ENCODE measurements around the gene GMDS.

GMDS gene

GRCh38 chr6:1910621-1911407 is 334.6 kb downstream of the GMDS start:
- Histone ChIP-seq H3K27ac (ENCODE audit: low read depth in 2 of 2, low read length in 2 of 2) (no peak overlapping the region), H3K4me1 (ENCODE audit: control insufficient read depth in 2 of 2, insufficient read depth in 2 of 2, low read length in 2 of 2) (no peaks in the 10 kb centered on the region), H3K9ac (ENCODE audit: low read depth in 1 of 2, low read length in 2 of 2) (no peak overlapping the region), H3K4me3 (ENCODE audit: low read length in 2 of 2) (no peak overlapping the region), H3K9me3 (ENCODE audit: control insufficient read depth in 2 of 2, low read length in 2 of 2) (no peaks in the 10 kb centered on the region), H3K36me3 (ENCODE audit: control insufficient read depth in 2 of 2, insufficient read depth in 2 of 2, low read length in 2 of 2) (peaks cover 4 to 9% of the 10 kb centered on the region in 2 donors), H3K27me3 (ENCODE audit: control insufficient read depth in 2 of 2, insufficient read depth in 2 of 2, low read length in 2 of 2) (no peaks in the 10 kb centered on the region)

GRCh38 chr6:1908784-1909183 is 336.6 kb downstream of the GMDS start:
- H3K36me3 ChIP-seq (ENCODE audit: control insufficient read depth in 2 of 2, insufficient read depth in 2 of 2, low read length in 2 of 2), result peaks cover 0 to 5% of the 10 kb centered on the region in 2 donors
- no peaks in the 10 kb centered on the region for H3K9me3 ChIP-seq (ENCODE audit: control insufficient read depth in 2 of 2, low read length in 2 of 2)
- H3K27me3 ChIP-seq (ENCODE audit: control insufficient read depth in 2 of 2, insufficient read depth in 2 of 2, low read length in 2 of 2), result no peaks in the 10 kb centered on the region
- H3K4me3 ChIP-seq (ENCODE audit: low read length in 2 of 2), result no peak overlapping the region
- H3K4me1 ChIP-seq (ENCODE audit: control insufficient read depth in 2 of 2, insufficient read depth in 2 of 2, low read length in 2 of 2), result no peaks in the 10 kb centered on the region
- H3K27ac ChIP-seq (ENCODE audit: low read depth in 2 of 2, low read length in 2 of 2), result no peak overlapping the region
- no peak overlapping the region for H3K9ac ChIP-seq (ENCODE audit: low read depth in 1 of 2, low read length in 2 of 2)

DNA sequence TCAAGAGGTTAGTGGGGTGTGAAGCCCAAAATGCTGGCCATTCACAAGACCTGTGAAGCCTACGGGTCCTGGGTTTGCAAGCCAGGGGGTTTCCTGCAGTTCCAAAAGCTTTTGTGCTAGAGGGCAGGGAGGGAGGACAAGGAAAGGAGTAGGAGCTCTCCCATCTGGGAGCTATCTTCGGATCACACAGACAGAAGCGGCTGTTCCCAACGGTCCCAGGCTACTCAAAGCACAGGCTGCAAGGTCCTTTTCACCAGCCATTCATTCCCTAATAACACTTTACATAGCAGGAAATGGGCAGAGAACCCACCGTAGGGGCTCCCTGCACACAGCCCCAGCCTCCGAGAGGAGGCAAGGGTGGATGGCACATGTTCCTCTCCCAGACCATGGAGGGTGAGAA is 338.8 kb downstream of the GMDS start:
- H3K4me1 ChIP-seq (ENCODE audit: control insufficient read depth in 2 of 2, insufficient read depth in 2 of 2, low read length in 2 of 2), result no peaks in the 10 kb centered on the region
- H3K9ac ChIP-seq (ENCODE audit: low read depth in 1 of 2, low read length in 2 of 2), result no peak overlapping the region
- peaks cover 0 to 5% of the 10 kb centered on the region in 2 donors for H3K36me3 ChIP-seq (ENCODE audit: control insufficient read depth in 2 of 2, insufficient read depth in 2 of 2, low read length in 2 of 2)
- no peaks in the 10 kb centered on the region for H3K27me3 ChIP-seq (ENCODE audit: control insufficient read depth in 2 of 2, insufficient read depth in 2 of 2, low read length in 2 of 2)
- no peaks in the 10 kb centered on the region for H3K9me3 ChIP-seq (ENCODE audit: control insufficient read depth in 2 of 2, low read length in 2 of 2)
- H3K27ac ChIP-seq (ENCODE audit: low read depth in 2 of 2, low read length in 2 of 2), result no peak overlapping the region
- H3K4me3 ChIP-seq (ENCODE audit: low read length in 2 of 2), result no peak overlapping the region

GRCh38 chr6:1906014-1906413 is 339.4 kb downstream of the GMDS start:
- Histone ChIP-seq H3K27ac (ENCODE audit: low read depth in 2 of 2, low read length in 2 of 2) (no peak overlapping the region), H3K9ac (ENCODE audit: low read depth in 1 of 2, low read length in 2 of 2) (no peak overlapping the region), H3K27me3 (ENCODE audit: control insufficient read depth in 2 of 2, insufficient read depth in 2 of 2, low read length in 2 of 2) (no peaks in the 10 kb centered on the region), H3K4me3 (ENCODE audit: low read length in 2 of 2) (no peak overlapping the region), H3K36me3 (ENCODE audit: control insufficient read depth in 2 of 2, insufficient read depth in 2 of 2, low read length in 2 of 2) (peaks cover 0 to 5% of the 10 kb centered on the region in 2 donors), H3K4me1 (ENCODE audit: control insufficient read depth in 2 of 2, insufficient read depth in 2 of 2, low read length in 2 of 2) (peaks cover 0 to under 1% of the 10 kb centered on the region in 2 donors), H3K9me3 (ENCODE audit: control insufficient read depth in 2 of 2, low read length in 2 of 2) (no peaks in the 10 kb centered on the region)

- Histone ChIP-seq H3K9me3 (ENCODE audit: control insufficient read depth in 2 of 2, low read length in 2 of 2) (no peaks in the 10 kb centered on the region), H3K27me3 (ENCODE audit: control insufficient read depth in 2 of 2, insufficient read depth in 2 of 2, low read length in 2 of 2) (no peaks in the 10 kb centered on the region), H3K36me3 (ENCODE audit: control insufficient read depth in 2 of 2, insufficient read depth in 2 of 2, low read length in 2 of 2) (peaks cover 0 to 5% of the 10 kb centered on the region in 2 donors), H3K27ac (ENCODE audit: low read depth in 2 of 2, low read length in 2 of 2) (no peak overlapping the region), H3K9ac (ENCODE audit: low read depth in 1 of 2, low read length in 2 of 2) (no peak overlapping the region), H3K4me1 (ENCODE audit: control insufficient read depth in 2 of 2, insufficient read depth in 2 of 2, low read length in 2 of 2) (peaks cover 0 to 2% of the 10 kb centered on the region in 2 donors), H3K4me3 (ENCODE audit: low read length in 2 of 2) (no peak overlapping the region)
Measured at GRCh38 chr6:1904898-1905297, 340.5 kb downstream of the GMDS start.

GRCh38 chr6:1904466-1904799 is 341.0 kb downstream of the GMDS start:
- Histone ChIP-seq H3K36me3 (ENCODE audit: control insufficient read depth in 2 of 2, insufficient read depth in 2 of 2, low read length in 2 of 2) (peaks cover 0 to 2% of the 10 kb centered on the region in 2 donors), H3K4me1 (ENCODE audit: control insufficient read depth in 2 of 2, insufficient read depth in 2 of 2, low read length in 2 of 2) (peaks cover 0 to 2% of the 10 kb centered on the region in 2 donors), H3K27me3 (ENCODE audit: control insufficient read depth in 2 of 2, insufficient read depth in 2 of 2, low read length in 2 of 2) (no peaks in the 10 kb centered on the region), H3K9me3 (ENCODE audit: control insufficient read depth in 2 of 2, low read length in 2 of 2) (no peaks in the 10 kb centered on the region), H3K4me3 (ENCODE audit: low read length in 2 of 2) (no peak overlapping the region), H3K9ac (ENCODE audit: low read depth in 1 of 2, low read length in 2 of 2) (no peak overlapping the region), H3K27ac (ENCODE audit: low read depth in 2 of 2, low read length in 2 of 2) (no peak overlapping the region)

DNA sequence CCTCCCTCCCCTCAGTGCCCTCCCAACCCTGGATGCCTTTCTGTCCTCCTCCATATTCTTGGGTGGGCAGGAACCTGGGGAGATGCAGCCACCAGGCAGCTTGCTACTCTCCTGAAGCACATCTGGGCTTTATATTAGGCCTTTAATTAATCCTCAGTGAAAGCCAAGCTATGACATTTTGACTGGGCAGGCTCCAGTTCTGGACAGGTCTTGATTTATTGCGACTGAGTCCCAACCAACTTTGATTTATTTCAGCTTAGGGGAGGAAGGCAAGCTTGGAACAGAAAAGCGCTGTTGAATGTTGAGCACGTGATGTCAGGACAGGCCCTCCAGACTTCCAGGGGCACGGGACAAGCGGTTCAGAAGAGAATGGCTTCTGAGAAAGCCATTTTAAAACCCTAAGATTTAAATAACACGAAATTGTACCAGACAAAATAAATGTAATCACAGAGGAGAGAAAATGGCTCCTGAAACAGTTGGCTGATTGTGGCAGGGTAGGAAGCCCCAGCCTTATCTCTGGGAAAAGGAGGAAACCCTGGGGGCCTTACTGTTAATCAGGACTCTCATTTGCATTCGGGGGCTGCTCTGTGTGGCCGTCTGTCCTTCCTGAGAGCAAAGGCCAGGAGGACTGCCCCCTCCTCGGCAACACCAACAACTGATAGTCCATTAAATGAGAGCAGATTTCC is 341.5 kb downstream of the GMDS start:
- Histone ChIP-seq H3K27ac (ENCODE audit: low read depth in 2 of 2, low read length in 2 of 2) (no peak overlapping the region), H3K36me3 (ENCODE audit: control insufficient read depth in 2 of 2, insufficient read depth in 2 of 2, low read length in 2 of 2) (no peaks in the 10 kb centered on the region), H3K4me1 (ENCODE audit: control insufficient read depth in 2 of 2, insufficient read depth in 2 of 2, low read length in 2 of 2) (peaks cover 0 to 2% of the 10 kb centered on the region in 2 donors), H3K9me3 (ENCODE audit: control insufficient read depth in 2 of 2, low read length in 2 of 2) (no peaks in the 10 kb centered on the region), H3K4me3 (ENCODE audit: low read length in 2 of 2) (no peak overlapping the region), H3K27me3 (ENCODE audit: control insufficient read depth in 2 of 2, insufficient read depth in 2 of 2, low read length in 2 of 2) (no peaks in the 10 kb centered on the region), H3K9ac (ENCODE audit: low read depth in 1 of 2, low read length in 2 of 2) (no peak overlapping the region)

GRCh38 chr6:1901556-1901955 is 343.8 kb downstream of the GMDS start:
- no peak overlapping the region for H3K27ac ChIP-seq (ENCODE audit: low read depth in 2 of 2, low read length in 2 of 2)
- H3K4me3 ChIP-seq (ENCODE audit: low read length in 2 of 2), result no peak overlapping the region

GRCh38 chr6:1896897-1897296 is 348.5 kb downstream of the GMDS start:
- no peaks in the 10 kb centered on the region for H3K27me3 ChIP-seq (ENCODE audit: control insufficient read depth in 2 of 2, insufficient read depth in 2 of 2, low read length in 2 of 2)
- H3K9ac ChIP-seq (ENCODE audit: low read depth in 1 of 2, low read length in 2 of 2), result no peak overlapping the region
- no peak overlapping the region for H3K4me3 ChIP-seq (ENCODE audit: low read length in 2 of 2)
- no peaks in the 10 kb centered on the region for H3K9me3 ChIP-seq (ENCODE audit: control insufficient read depth in 2 of 2, low read length in 2 of 2)
- peaks cover 2 to 4% of the 10 kb centered on the region in 2 donors for H3K4me1 ChIP-seq (ENCODE audit: control insufficient read depth in 2 of 2, insufficient read depth in 2 of 2, low read length in 2 of 2)
- no peaks in the 10 kb centered on the region for H3K36me3 ChIP-seq (ENCODE audit: control insufficient read depth in 2 of 2, insufficient read depth in 2 of 2, low read length in 2 of 2)
- H3K27ac ChIP-seq (ENCODE audit: low read depth in 2 of 2, low read length in 2 of 2), result no peak overlapping the region

More at GRCh38 chr6:1901556-1901955, 343.8 kb downstream of the GMDS start:
- Histone ChIP-seq H3K36me3 (ENCODE audit: control insufficient read depth in 2 of 2, insufficient read depth in 2 of 2, low read length in 2 of 2) (no peaks in the 10 kb centered on the region), H3K9ac (ENCODE audit: low read depth in 1 of 2, low read length in 2 of 2) (no peak overlapping the region), H3K4me1 (ENCODE audit: control insufficient read depth in 2 of 2, insufficient read depth in 2 of 2, low read length in 2 of 2) (peaks cover 0 to 2% of the 10 kb centered on the region in 2 donors), H3K27me3 (ENCODE audit: control insufficient read depth in 2 of 2, insufficient read depth in 2 of 2, low read length in 2 of 2) (no peaks in the 10 kb centered on the region), H3K9me3 (ENCODE audit: control insufficient read depth in 2 of 2, low read length in 2 of 2) (no peaks in the 10 kb centered on the region)

DNA sequence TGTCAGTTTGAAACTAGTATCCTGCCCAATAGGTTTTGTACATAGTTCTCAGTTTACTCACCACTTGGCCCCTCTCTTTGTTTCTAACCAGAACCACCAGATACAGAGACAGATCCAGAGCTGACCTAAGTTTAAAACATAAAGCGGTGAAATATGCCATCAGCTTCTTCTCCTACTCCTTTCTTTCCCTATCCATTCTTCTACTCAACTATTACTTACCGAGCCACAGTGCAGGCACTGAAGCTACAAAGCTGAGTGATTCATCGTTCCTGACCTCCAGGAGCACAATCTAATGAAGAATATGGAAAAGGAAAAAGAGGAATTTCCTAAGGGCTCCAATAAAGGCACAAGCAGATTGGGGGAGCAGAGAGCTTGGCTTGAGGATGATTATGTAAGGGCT is 349.7 kb downstream of the GMDS start:
- peaks cover 0 to 4% of the 10 kb centered on the region in 2 donors for H3K4me1 ChIP-seq (ENCODE audit: control insufficient read depth in 2 of 2, insufficient read depth in 2 of 2, low read length in 2 of 2)
- no peak overlapping the region for H3K4me3 ChIP-seq (ENCODE audit: low read length in 2 of 2)
- no peaks in the 10 kb centered on the region for H3K9me3 ChIP-seq (ENCODE audit: control insufficient read depth in 2 of 2, low read length in 2 of 2)
- H3K27me3 ChIP-seq (ENCODE audit: control insufficient read depth in 2 of 2, insufficient read depth in 2 of 2, low read length in 2 of 2), result no peaks in the 10 kb centered on the region
- no peak overlapping the region for H3K27ac ChIP-seq (ENCODE audit: low read depth in 2 of 2, low read length in 2 of 2)
- no peaks in the 10 kb centered on the region for H3K36me3 ChIP-seq (ENCODE audit: control insufficient read depth in 2 of 2, insufficient read depth in 2 of 2, low read length in 2 of 2)
- H3K9ac ChIP-seq (ENCODE audit: low read depth in 1 of 2, low read length in 2 of 2), result no peak overlapping the region
